Suprapubic skin (tissue), 4 donors: ENCODE measurements around the gene CDNF. TPM values are rescaled to one million over a fixed set of nuclear protein-coding genes. Genes with fewer than 3 reads are reported as not detected.
A peak's percentile ranks its signal among the peaks of the same experiment; 100 is the strongest.
"Not testable (repeated sequence)": the region's sequence is repeated elsewhere in the genome, so short reads cannot be mapped to it uniquely, and the experiment has no call there.

Source experiments
- DNase-seq, 2 donors: peaks; one replicate each; pipeline ENCODE4 v3.0.0-alpha.2; 2019; ENCODE audit warnings: low spot score in 2 of 2
- H3K27ac ChIP-seq: fragments of 200-600 bp; sonication (generic); one replicate; pipeline ENCODE4 v1.5.1; 2019
- H3K27me3 ChIP-seq: fragments of 200-600 bp; sonication (generic); one replicate; pipeline ENCODE4 v1.5.1; 2019
- H3K36me3 ChIP-seq: fragments of 200-600 bp; sonication (generic); one replicate; pipeline ENCODE4 v1.5.1; 2019
- H3K4me1 ChIP-seq: fragments of 200-600 bp; sonication (generic); one replicate; pipeline ENCODE4 v1.5.1; 2019
- H3K4me3 ChIP-seq: fragments of 200-600 bp; sonication (generic); one replicate; pipeline ENCODE4 v1.5.1; 2019; ENCODE audit warnings: mild to moderate bottlenecking
- H3K9me3 ChIP-seq: fragments of 200-600 bp; sonication (generic); one replicate; pipeline ENCODE4 v1.5.1; 2019
- EP300 ChIP-seq: sonication (generic); formaldehyde crosslinking; IDR thresholded peaks from one replicate; pipeline ENCODE4 v1.6.1; 2017; ENCODE audit warnings: antibody characterized with exemption
- POLR2A ChIP-seq, 2 donors: fragments of 450-650 bp; IDR thresholded peaks; one replicate each; pipeline ENCODE4 v1.6.1; 2017; ENCODE audit warnings: antibody characterized with exemption in 2 of 2, mild to moderate bottlenecking in 2 of 2, moderate library complexity in 2 of 2
- POLR2AphosphoS5 ChIP-seq, 3 donors: sonication (generic); formaldehyde crosslinking; IDR thresholded peaks; one replicate each; pipeline ENCODE4 v1.6.1; 2017; ENCODE audit warnings: antibody characterized with exemption in 3 of 3
- WGBS: methylation state at CpG from one replicate; pipeline ENCODE4 v1.1.5; 2018; 5-methylcytosine and 5-hydroxymethylcytosine counted together
- total RNA-seq, 4 donors: library from RNA; depleted of rRNA; stranded (reverse); fragments of >200 nt; gene quantifications; one replicate each; pipeline ENCODE4 v1.1.0, GENCODE V29; 2016
- TF ChIP-seq, protein P1 (sequence below), 2 donors: fragments of 200-600 bp in 1 of 2; fragments of 450-650 bp in 1 of 2; sonication (generic) in 1 of 2; IDR thresholded peaks; one replicate each; pipeline ENCODE4 v1.5.1; 2016 to 2019; ENCODE audit warnings: antibody characterized with exemption in 2 of 2, mild to moderate bottlenecking in 1 of 2, moderate library complexity in 1 of 2

CDNF gene
- total RNA-seq, 4 donors from 2014 or later, result 2.3 to 5.3 (median 4.3) TPM

GRCh38 chr10:14822879-14823755 is 14.7 kb downstream of the CDNF start:
- H3K36me3 ChIP-seq, result no peaks in the 10 kb centered on the region
- no peak overlapping the region for H3K4me3 ChIP-seq
- H3K4me1 ChIP-seq, result no peaks in the 10 kb centered on the region
- 42% methylated on average over 3 of the region's 3 CpGs for WGBS
- no peak for TF ChIP-seq POLR2AphosphoS5 (IDR thresholded peaks at IDR 0.05)
- TF ChIP-seq, protein P1, sequence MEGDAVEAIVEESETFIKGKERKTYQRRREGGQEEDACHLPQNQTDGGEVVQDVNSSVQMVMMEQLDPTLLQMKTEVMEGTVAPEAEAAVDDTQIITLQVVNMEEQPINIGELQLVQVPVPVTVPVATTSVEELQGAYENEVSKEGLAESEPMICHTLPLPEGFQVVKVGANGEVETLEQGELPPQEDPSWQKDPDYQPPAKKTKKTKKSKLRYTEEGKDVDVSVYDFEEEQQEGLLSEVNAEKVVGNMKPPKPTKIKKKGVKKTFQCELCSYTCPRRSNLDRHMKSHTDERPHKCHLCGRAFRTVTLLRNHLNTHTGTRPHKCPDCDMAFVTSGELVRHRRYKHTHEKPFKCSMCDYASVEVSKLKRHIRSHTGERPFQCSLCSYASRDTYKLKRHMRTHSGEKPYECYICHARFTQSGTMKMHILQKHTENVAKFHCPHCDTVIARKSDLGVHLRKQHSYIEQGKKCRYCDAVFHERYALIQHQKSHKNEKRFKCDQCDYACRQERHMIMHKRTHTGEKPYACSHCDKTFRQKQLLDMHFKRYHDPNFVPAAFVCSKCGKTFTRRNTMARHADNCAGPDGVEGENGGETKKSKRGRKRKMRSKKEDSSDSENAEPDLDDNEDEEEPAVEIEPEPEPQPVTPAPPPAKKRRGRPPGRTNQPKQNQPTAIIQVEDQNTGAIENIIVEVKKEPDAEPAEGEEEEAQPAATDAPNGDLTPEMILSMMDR (IDR thresholded peaks at IDR 0.05), result peak; percentile 27 to 33
- no peaks in the 10 kb centered on the region for H3K27me3 ChIP-seq
- no peaks in the 10 kb centered on the region for H3K9me3 ChIP-seq
- no peak overlapping the region for H3K27ac ChIP-seq
- no peak for DNase-seq

- no peaks in the 10 kb centered on the region for H3K4me1 ChIP-seq
- no peak overlapping the region for H3K4me3 ChIP-seq
- no peaks in the 10 kb centered on the region for H3K36me3 ChIP-seq
- no peaks in the 10 kb centered on the region for H3K9me3 ChIP-seq
- TF ChIP-seq, protein P1 (IDR thresholded peaks at IDR 0.05), result no peak
- TF ChIP-seq POLR2AphosphoS5 (IDR thresholded peaks at IDR 0.05) (no peak), EP300 (no peak), POLR2A (IDR thresholded peaks at IDR 0.05) (no peak)
- no peak overlapping the region for H3K27ac ChIP-seq
- WGBS, result 84% methylated on average over 6 of the region's 6 CpGs
- no peaks in the 10 kb centered on the region for H3K27me3 ChIP-seq
- DNase-seq, result no peak
Measured at GRCh38 chr10:14821635-14822375, 16.0 kb downstream of the CDNF start.

DNA sequence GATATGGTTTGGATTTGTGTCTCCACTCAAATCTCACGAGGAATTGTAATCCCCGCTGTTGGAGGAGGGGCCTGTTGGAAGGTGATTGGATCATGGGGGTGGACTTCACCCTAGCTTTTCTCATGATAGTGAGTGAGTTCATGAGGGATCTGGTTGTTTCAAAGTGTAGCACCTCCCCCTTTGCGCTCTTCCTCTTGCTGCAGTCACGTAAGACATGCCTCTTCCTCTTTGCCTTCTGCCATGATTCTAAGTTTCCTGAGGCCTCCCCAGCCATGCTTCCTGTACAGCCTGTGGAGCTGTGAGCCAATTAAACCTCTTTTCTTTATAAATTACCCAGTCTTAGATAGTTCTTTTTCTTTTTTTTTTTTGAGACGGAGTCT is 17.1 kb downstream of the CDNF start:
- no peaks in the 10 kb centered on the region for H3K27me3 ChIP-seq
- WGBS, result 93% methylated on average over 5 of the region's 5 CpGs
- no peaks in the 10 kb centered on the region for H3K4me1 ChIP-seq
- TF ChIP-seq POLR2AphosphoS5 (IDR thresholded peaks at IDR 0.05), result no peak
- TF ChIP-seq, protein P1 (IDR thresholded peaks at IDR 0.05), result no peak
- TF ChIP-seq POLR2A (IDR thresholded peaks at IDR 0.05), result no peak
- TF ChIP-seq EP300, result no peak
- H3K4me3 ChIP-seq, result no peak overlapping the region
- H3K9me3 ChIP-seq, result no peaks in the 10 kb centered on the region
- no peak overlapping the region for H3K27ac ChIP-seq
- no peak for DNase-seq
- no peaks in the 10 kb centered on the region for H3K36me3 ChIP-seq

GRCh38 chr10:14820010-14820774 is 17.6 kb downstream of the CDNF start:
- TF ChIP-seq EP300, result no peak
- no peak for TF ChIP-seq POLR2AphosphoS5 (IDR thresholded peaks at IDR 0.05)
- TF ChIP-seq, protein P1 (IDR thresholded peaks at IDR 0.05), result no peak
- no peak for TF ChIP-seq POLR2A (IDR thresholded peaks at IDR 0.05)
- no peaks in the 10 kb centered on the region for H3K4me1 ChIP-seq
- DNase-seq, result no peak
- no peaks in the 10 kb centered on the region for H3K9me3 ChIP-seq
- WGBS, result 79% methylated on average over 10 of the region's 10 CpGs
- no peaks in the 10 kb centered on the region for H3K27me3 ChIP-seq
- H3K27ac ChIP-seq, result no peak overlapping the region
- H3K36me3 ChIP-seq, result no peaks in the 10 kb centered on the region
- H3K4me3 ChIP-seq, result no peak overlapping the region

DNA sequence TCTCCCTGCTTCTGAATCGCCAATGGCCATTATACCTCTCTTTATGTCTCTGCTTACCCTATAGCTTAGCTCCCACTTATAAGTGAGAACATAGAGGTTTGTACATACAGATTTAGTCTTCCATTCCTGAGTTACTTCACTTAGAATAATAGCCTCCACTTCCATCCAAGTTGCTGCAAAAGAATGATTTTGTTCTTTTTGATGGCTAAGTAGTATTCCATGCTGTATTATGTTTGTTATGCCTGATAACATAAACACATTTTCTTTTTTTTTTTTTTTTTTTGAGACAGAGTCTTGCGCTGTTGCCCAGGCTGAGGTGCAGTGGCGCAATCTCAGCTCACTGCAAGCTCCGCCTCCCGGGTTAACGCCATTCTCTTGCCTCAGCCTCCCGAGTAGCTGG is 21.1 kb downstream of the CDNF start:
- DNase-seq, H3K36me3 ChIP-seq, H3K4me1 ChIP-seq, H3K27me3 ChIP-seq, H3K9me3 ChIP-seq, H3K4me3 ChIP-seq, H3K27ac ChIP-seq: not testable (repeated sequence)
- WGBS, result 94% methylated on average over 7 of the region's 7 CpGs
